GM12892 (cell line): Measurements from ENCODE around the gene PAX3.

Experiments used
- POLR2A ChIP-seq: IDR thresholded peaks from 2 replicates; pipeline ENCODE4 v1.6.1; 2011; ENCODE audit warnings: low read depth, low read length, control low read depth
- TAF1 ChIP-seq: IDR thresholded peaks from 2 replicates; pipeline ENCODE4 v1.6.1; 2011; ENCODE audit warnings: low read depth, mild to moderate bottlenecking, control low read depth, low read length, borderline replicate concordance

DNA sequence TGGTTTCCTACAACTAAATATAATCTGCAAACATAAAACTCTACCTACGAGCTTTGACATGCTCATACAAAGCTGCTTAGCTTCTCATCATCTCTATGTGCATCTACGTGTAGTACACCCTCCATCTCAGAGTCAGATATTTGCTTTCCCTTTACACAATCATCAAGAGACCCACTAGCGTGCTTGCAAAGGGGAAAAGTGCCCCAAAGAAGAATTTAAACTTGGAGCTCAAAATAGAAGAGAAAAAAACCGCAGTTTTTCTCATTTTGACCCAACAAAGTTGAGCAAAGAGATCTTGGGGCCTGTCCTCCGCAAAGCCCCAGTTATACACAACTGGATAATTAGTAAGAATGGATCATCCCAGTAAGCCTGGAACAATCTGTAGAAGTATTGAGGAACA, 104.1 kb downstream of the PAX3 start:
- TF ChIP-seq POLR2A (no peak), TAF1 (no peak)
